NT2/D1 (cell line): Measurements from ENCODE around the gene ELFN1.

Experiments
- DNase-seq: peaks from one replicate; pipeline ENCODE4 v3.0.0-alpha.2; 2011; ENCODE audit warnings: low read depth, low spot score
- H3K27me3 ChIP-seq: 2 replicates; pipeline ENCODE4 v1.6.0; 2011; ENCODE audit warnings: mild to moderate bottlenecking; ENCODE audit not compliant: insufficient read length, insufficient read depth
- H3K36me3 ChIP-seq: 2 replicates; pipeline ENCODE4 v1.6.1; 2011; ENCODE audit warnings: mild to moderate bottlenecking, low read length, mixed read lengths; ENCODE audit not compliant: insufficient read depth, insufficient read length
- H3K4me1 ChIP-seq: 2 replicates; pipeline ENCODE4 v1.5.1; 2011; ENCODE audit not compliant: insufficient read depth, insufficient read length
- H3K4me3 ChIP-seq: 2 replicates; pipeline ENCODE4 v1.5.1; 2011; ENCODE audit warnings: low read depth; ENCODE audit not compliant: insufficient read length
- H3K9ac ChIP-seq: 2 replicates; pipeline ENCODE4 v1.6.0; 2011; ENCODE audit warnings: low read depth; ENCODE audit not compliant: insufficient read length
- H3K9me3 ChIP-seq: 2 replicates; pipeline ENCODE4 v1.5.1; 2011; ENCODE audit warnings: mild to moderate bottlenecking, low read length; ENCODE audit not compliant: insufficient read depth
- SUZ12 ChIP-seq: IDR thresholded peaks from 2 replicates; pipeline ENCODE4 v1.6.1; 2011; ENCODE audit not compliant: insufficient read length, insufficient read depth; ENCODE audit errors: extremely low read depth
- YY1 ChIP-seq: IDR thresholded peaks from 2 replicates; pipeline ENCODE4 v1.6.1; 2011; ENCODE audit not compliant: insufficient read length, insufficient read depth
- ZNF274 ChIP-seq: IDR thresholded peaks from 2 replicates; pipeline ENCODE4 v1.6.1; 2011; ENCODE audit warnings: mild to moderate bottlenecking, low read depth, low read length

ELFN1 gene

DNA sequence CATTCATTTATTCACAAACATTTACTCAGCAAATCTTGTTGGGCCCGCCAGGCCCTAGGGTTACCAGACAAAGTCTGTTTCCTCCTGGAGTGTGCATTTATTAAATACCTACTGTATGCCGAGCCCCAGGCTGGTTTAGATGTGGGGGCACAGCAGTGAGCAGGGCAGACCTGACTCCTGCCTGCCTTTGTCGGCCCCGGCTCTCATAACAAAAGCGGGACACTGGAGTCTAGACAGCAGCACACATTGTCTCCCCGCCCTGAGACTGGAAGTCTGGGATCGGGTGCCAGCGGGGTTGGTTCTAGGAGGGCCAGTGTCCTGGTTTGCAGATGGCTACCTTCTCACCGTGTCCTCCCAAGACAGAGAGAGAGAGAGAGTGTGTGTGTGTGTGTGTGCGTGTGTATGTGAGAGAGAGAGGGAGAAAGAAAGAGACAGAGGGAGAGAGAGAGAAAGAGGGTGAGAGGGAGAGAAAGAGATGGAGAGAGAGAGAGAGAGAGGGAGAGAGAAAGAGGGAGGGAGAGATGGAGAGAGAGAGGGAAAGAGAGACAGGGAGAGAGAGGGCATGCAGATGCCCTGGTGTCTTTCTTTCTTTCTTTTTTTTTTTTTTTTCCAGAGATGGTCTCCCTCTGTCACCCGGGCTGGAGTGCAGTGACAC, 25.9 kb downstream of the ELFN1 start:
- no peaks in the 10 kb centered on the region for H3K27me3 ChIP-seq
- TF ChIP-seq SUZ12: no peak
- TF ChIP-seq ZNF274: no peak
- no peak for TF ChIP-seq YY1
- peaks cover 4% of the 10 kb centered on the region; the same call in 1 of the 2 replicates for H3K9me3 ChIP-seq
- no peak for DNase-seq
- no peak overlapping the region for H3K4me3 ChIP-seq
- no peak overlapping the region for H3K9ac ChIP-seq
- peaks cover 27% of the 10 kb centered on the region for H3K36me3 ChIP-seq
- H3K4me1 ChIP-seq: peaks cover 40% of the 10 kb centered on the region

DNA sequence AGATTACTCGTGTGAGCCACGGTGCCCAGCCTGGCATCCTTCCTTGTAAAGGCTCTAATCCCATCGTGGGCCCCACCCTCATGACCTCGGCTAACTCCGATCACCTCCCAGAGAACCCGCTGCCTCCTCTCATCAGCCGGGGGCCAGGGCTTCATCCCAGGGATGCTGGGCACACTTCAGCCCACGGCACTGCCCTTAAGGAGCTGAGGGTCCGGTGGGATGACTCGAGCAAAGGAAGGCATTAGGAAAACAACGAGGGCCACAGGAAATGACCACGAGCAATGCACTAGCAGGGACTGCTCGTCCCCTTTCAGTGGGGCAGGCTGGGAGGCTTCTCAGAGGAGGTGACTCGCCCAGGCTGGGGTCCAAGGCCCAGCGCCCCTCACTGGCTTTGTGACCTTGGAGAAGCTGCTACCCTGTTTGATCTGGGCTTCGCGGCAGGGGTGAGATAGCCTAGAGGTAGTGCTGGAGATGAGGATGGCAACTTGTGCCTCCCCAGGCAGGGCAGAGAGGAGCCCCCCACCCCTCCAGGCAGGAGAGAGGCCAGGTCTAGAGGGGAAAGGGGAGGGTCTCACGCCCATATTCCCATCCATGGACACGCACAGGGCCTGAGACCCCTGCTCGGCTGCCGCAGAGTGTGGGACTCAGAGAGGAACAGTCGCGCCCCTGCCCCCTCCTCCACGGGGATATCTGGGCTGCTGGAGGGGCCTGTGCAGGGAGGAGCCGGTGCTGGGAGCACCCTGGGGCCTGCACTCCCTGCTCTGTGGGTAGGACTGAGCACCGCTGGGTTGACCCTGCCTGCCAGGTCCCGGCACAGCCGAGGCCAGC, 26.8 kb downstream of the ELFN1 start:
- peaks cover 14% of the 10 kb centered on the region for H3K9me3 ChIP-seq
- peaks cover 21% of the 10 kb centered on the region for H3K36me3 ChIP-seq
- TF ChIP-seq SUZ12 (no peak), ZNF274 (no peak), YY1 (no peak)
- peaks cover 40% of the 10 kb centered on the region for H3K4me1 ChIP-seq
- H3K27me3 ChIP-seq: no peaks in the 10 kb centered on the region
- H3K9ac ChIP-seq: peak overlapping the region; percentile 50
- DNase-seq: no peak
- no peak overlapping the region for H3K4me3 ChIP-seq

GRCh38 chr7:1697499-1698125, 27.5 kb downstream of the ELFN1 start:
- DNase-seq: no peak
- peaks cover 17% of the 10 kb centered on the region for H3K36me3 ChIP-seq
- peaks cover 21% of the 10 kb centered on the region for H3K9me3 ChIP-seq
- no peaks in the 10 kb centered on the region for H3K27me3 ChIP-seq
- H3K4me3 ChIP-seq: no peak overlapping the region
- TF ChIP-seq YY1 (no peak), SUZ12 (no peak), ZNF274 (no peak)
- H3K9ac ChIP-seq: peak overlapping the region; percentile 39
- H3K4me1 ChIP-seq: peaks cover 40% of the 10 kb centered on the region

- Histone ChIP-seq H3K9ac (no peak overlapping the region), H3K4me1 (peaks cover 40% of the 10 kb centered on the region), H3K36me3 (peaks cover 12% of the 10 kb centered on the region), H3K27me3 (peaks cover 4% of the 10 kb centered on the region), H3K9me3 (peaks cover 27% of the 10 kb centered on the region), H3K4me3 (no peak overlapping the region)
- no peak for TF ChIP-seq SUZ12
- no peak for DNase-seq
Observed at GRCh38 chr7:1698201-1698600, 28.1 kb downstream of the ELFN1 start.

- TF ChIP-seq YY1 (no peak), ZNF274 (no peak), SUZ12 (no peak)
Observed at GRCh38 chr7:1698951-1699350, 28.9 kb downstream of the ELFN1 start.

GRCh38 chr7:1700086-1700485, 30.0 kb downstream of the ELFN1 start:
- no peak for DNase-seq
- H3K27me3 ChIP-seq: peaks cover 18% of the 10 kb centered on the region

More at GRCh38 chr7:1698951-1699350, 28.9 kb downstream of the ELFN1 start:
- Histone ChIP-seq H3K4me3 (no peak overlapping the region), H3K9ac (no peak overlapping the region), H3K27me3 (peaks cover 9% of the 10 kb centered on the region), H3K4me1 (peaks cover 37% of the 10 kb centered on the region), H3K9me3 (peaks cover 27% of the 10 kb centered on the region), H3K36me3 (peaks cover 9% of the 10 kb centered on the region)
- no peak for DNase-seq

More at GRCh38 chr7:1700086-1700485, 30.0 kb downstream of the ELFN1 start:
- Histone ChIP-seq H3K9me3 (peaks cover 27% of the 10 kb centered on the region), H3K9ac (no peak overlapping the region), H3K36me3 (peaks cover 9% of the 10 kb centered on the region), H3K4me1 (peaks cover 39% of the 10 kb centered on the region), H3K4me3 (no peak overlapping the region)
- TF ChIP-seq YY1 (no peak), SUZ12 (no peak), ZNF274 (no peak)
